ENCODE data around the gene TCF4.

Gene TCF4

DNA sequence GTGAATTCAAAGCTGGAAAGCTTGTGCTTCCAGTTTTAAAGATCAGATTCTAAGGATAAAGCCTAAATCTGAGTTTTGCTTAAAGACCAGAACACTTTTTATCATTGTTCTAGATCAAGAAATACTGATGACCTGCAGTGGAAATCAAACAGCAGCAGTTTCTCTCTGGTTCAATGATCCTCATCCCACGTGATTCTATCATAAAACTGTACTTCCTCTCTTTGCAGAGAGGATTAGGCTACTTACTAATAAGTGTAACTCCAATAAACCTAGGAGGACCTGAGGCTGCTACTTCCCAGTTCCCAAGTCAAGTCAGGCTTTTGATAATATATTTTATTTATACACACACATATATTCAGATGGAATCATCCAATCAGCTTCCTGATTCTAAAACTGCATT lies 81.9 kb downstream of the TCF4 start:
- no peak overlapping the region for H3K4me3 ChIP-seq (ENCODE audit: low read depth, low read length)
- TF ChIP-seq, protein P1, sequence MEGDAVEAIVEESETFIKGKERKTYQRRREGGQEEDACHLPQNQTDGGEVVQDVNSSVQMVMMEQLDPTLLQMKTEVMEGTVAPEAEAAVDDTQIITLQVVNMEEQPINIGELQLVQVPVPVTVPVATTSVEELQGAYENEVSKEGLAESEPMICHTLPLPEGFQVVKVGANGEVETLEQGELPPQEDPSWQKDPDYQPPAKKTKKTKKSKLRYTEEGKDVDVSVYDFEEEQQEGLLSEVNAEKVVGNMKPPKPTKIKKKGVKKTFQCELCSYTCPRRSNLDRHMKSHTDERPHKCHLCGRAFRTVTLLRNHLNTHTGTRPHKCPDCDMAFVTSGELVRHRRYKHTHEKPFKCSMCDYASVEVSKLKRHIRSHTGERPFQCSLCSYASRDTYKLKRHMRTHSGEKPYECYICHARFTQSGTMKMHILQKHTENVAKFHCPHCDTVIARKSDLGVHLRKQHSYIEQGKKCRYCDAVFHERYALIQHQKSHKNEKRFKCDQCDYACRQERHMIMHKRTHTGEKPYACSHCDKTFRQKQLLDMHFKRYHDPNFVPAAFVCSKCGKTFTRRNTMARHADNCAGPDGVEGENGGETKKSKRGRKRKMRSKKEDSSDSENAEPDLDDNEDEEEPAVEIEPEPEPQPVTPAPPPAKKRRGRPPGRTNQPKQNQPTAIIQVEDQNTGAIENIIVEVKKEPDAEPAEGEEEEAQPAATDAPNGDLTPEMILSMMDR (IDR thresholded peaks at IDR 0.05; ENCODE audit: borderline replicate concordance, insufficient read depth, low read depth, low read length) = no peak

DNA sequence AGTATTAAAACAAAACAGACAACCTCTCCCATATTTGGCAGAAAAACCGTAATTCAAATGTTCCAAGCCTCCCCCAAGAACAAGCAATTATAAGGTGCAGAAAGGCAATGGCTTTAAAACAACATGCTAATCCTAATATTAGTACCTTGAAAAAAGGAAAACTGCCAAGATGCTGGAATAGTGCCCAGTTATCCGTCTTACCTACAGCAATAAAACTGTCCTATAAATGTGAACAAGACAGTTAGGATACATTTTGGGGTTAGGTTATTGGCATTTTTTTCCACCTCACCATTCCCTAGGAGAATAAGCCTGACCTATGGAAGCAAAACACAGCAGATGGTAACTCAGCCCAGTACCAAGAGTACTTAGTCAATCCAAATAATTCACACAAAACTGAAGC lies 83.2 kb downstream of the TCF4 start:
- H3K4me3 ChIP-seq (ENCODE audit: low read depth, low read length) = no peak overlapping the region
- TF ChIP-seq, protein P1 (IDR thresholded peaks at IDR 0.05; ENCODE audit: borderline replicate concordance, insufficient read depth, low read depth, low read length) = no peak

DNA sequence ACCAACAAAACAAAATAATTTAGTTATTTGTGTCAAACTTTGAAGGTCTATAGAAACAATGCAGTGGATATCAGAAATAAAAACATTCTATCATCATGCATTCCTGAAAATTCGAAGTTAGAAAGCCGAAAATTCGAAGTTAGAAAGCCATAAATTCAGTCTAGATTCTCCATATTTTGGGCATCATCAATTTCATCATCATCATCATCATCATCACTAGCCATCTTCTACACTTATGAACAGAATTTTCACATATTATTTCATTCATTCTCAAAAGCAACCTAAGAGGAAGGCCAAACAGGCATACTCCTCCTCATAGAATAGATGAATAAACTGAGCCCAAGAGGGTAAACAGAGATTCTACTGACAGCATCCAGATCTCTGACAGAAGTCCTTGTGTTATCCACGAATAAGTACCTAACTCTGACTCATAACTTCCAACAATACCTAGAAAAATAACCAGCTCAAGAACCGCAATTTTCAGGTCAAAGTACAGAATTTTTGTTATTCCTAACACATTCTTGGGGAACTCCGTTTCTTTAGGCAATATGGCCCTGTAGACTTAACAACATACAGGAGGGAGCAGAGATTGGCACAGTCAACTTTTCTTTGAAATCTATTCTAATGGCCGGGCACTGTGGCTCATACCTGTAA lies 84.7 kb downstream of the TCF4 start:
- TF ChIP-seq, protein P1 (IDR thresholded peaks at IDR 0.05; ENCODE audit: borderline replicate concordance, insufficient read depth, low read depth, low read length) = no peak
- no peak overlapping the region for H3K4me3 ChIP-seq (ENCODE audit: low read depth, low read length)

DNA sequence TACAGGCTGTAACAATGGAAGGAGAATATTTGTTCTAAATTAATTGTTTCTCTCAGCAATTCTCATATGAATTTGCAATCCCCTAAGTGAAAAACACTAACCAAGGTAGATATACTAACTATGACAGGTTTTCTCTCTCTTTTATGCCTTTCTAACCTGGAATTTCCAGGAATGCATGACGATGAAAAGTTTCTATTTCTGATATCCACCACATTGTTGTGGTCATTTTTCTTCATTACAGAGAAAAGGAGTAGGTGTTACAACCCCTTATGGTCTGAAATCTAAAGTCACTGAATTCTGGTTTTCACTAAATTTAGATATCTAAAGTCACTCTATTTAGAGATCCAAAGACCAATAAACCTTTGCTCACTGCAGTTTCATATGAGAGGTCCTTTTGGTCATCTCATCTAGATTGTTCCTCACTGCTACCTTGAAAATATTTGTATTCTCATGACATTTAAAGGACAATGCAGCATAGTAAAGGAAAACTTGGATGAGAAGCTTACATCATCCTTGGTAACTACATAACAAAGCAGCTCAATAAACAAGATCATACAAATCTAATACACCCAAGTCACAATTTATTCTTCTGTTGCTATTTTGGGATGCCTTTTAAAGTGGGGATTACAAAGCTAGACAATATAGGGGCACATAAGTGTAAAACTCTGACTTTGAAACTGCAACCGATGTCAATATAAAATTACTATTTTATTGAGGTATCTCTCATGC lies 85.8 kb downstream of the TCF4 start:
- H3K4me3 ChIP-seq (ENCODE audit: low read depth, low read length) = no peak overlapping the region
- TF ChIP-seq, protein P1 (IDR thresholded peaks at IDR 0.05; ENCODE audit: borderline replicate concordance, insufficient read depth, low read depth, low read length) = no peak

DNA sequence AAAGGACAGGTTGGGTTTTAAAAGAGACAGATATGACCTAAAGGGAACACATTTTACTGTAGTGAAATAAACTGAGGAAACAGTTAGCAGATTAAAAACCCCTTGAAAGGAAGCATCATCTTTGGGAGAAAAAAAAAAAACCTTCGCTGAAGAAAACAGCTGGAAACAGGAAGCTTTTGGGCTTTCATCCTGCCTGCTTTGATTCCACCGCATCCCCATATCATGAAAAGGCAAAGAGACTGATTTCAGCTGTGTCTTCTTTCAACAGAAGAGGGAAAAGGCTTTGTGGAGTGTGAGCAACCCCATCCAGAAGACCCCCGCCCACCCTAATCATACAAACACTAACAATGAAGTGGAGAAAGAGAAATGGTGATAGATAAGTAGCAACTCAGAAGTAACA lies 86.4 kb downstream of the TCF4 start:
- TF ChIP-seq, protein P1 (IDR thresholded peaks at IDR 0.05; ENCODE audit: borderline replicate concordance, insufficient read depth, low read depth, low read length) = no peak
- no peak overlapping the region for H3K4me3 ChIP-seq (ENCODE audit: low read depth, low read length)

DNA sequence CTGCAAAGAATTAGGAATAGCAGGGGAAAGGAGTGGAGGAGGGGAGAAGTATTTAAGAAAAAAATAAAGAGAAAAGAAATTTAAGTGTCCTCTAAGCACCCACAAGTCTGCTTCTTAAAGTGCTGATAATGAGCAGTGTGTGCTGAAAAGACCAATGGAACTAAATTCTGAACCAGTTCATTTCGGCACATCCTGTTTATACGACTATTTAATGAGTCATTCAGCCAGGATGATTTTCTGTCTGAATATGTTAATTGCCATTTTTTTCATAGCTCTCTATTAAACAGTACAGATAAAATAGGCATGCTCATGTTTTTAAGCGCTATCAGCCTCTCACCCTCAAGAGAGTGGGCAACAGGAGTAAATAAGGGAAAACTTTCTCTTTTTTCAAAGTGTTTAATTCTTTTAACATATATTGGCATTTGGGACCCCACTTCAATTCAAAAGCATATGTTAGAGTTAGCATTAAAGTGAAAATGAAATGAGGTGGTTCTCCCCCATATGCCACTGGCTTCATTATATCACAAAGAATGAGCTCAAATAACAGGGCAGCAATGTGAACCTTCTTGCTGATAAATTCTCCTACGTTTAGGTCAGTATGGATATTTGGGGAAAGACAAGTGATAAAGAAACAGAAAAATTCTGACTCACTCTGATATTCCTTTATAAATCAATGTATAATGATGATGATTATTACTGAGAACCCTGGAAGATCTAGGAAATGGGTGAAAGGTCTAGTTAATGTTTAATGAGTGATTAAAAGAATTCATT lies 87.5 kb downstream of the TCF4 start:
- H3K4me3 ChIP-seq (ENCODE audit: low read depth, low read length) = no peak overlapping the region

More for the DNA sequence above, 87.5 kb downstream of the TCF4 start:
- TF ChIP-seq, protein P1 (IDR thresholded peaks at IDR 0.05; ENCODE audit: borderline replicate concordance, insufficient read depth, low read depth, low read length) = no peak
